CD14-positive monocyte (primary cell): ENCODE data around the gene GFI1B. TPM values are rescaled to one million over a fixed set of nuclear protein-coding genes. Genes with fewer than 3 reads are reported as not detected.

Experiments used
- DNase-seq, 3 donors: peaks; one replicate each; pipeline ENCODE4 v3.0.0-alpha.2; 2011 to 2022
- H2AFZ ChIP-seq: 2 replicates; pipeline ENCODE4 v1.6.0; 2012; ENCODE audit warnings: mild to moderate bottlenecking, low read depth, low read length, inconsistent platforms; ENCODE audit not compliant: insufficient read depth, poor library complexity, severe bottlenecking
- H3K27ac ChIP-seq, 2 donors: 1 replicate in 1 of 2; 2 replicates in 1 of 2; pipeline ENCODE4 v1.5.1; 2012 to 2013; ENCODE audit warnings: low read length in 2 of 2, control low read depth in 1 of 2, inconsistent platforms in 1 of 2, low read depth in 1 of 2, mild to moderate bottlenecking in 1 of 2
- H3K27me3 ChIP-seq, 2 donors: one replicate each; pipeline versions ENCODE4 v1.6.0 to v1.6.1; 2011 to 2013; ENCODE audit warnings: low read length in 2 of 2; ENCODE audit not compliant: control insufficient read depth in 2 of 2, insufficient read depth in 2 of 2
- H3K36me3 ChIP-seq, 2 donors: replicated peaks in 1 of 2; 1 replicate in 1 of 2; 2 replicates in 1 of 2; pipeline versions ENCODE4 v1.5.1 to v1.6.1; 2012 to 2013; ENCODE audit warnings: low read length in 2 of 2, control low read depth in 1 of 2, inconsistent platforms in 1 of 2, mild to moderate bottlenecking in 1 of 2; ENCODE audit not compliant: insufficient read depth in 2 of 2, control insufficient read depth in 1 of 2
- H3K4me1 ChIP-seq, 2 donors: 1 replicate in 1 of 2; 2 replicates in 1 of 2; pipeline versions ENCODE4 v1.5.1 to v1.6.1; 2012 to 2013; ENCODE audit warnings: low read length in 2 of 2, control low read depth in 1 of 2, inconsistent platforms in 1 of 2, mild to moderate bottlenecking in 1 of 2, moderate library complexity in 1 of 2; ENCODE audit not compliant: insufficient read depth in 2 of 2, control insufficient read depth in 1 of 2
- H3K4me2 ChIP-seq: replicated peaks from 2 replicates; pipeline ENCODE3; 2012; ENCODE audit warnings: low read length, moderate library complexity, mild to moderate bottlenecking; ENCODE audit not compliant: poor library complexity, severe bottlenecking; ENCODE audit errors: extremely low read depth
- H3K4me3 ChIP-seq, 3 experiments: fragments of 200-600 bp in 1 of 3; sonication (generic) in 1 of 3; replicated peaks in 1 of 3; 1 replicate in 2 of 3; 2 replicates in 1 of 3; pipeline ENCODE4 v1.5.1; 2011 to 2013; ENCODE audit warnings: low read length in 3 of 3, mild to moderate bottlenecking in 3 of 3, control low read depth in 2 of 3, low read depth in 2 of 3, inconsistent platforms in 1 of 3, moderate library complexity in 1 of 3
- H3K79me2 ChIP-seq: 2 replicates; pipeline ENCODE4 v1.6.0; 2012; ENCODE audit warnings: mild to moderate bottlenecking, control low read depth, inconsistent platforms, low read length, moderate library complexity; ENCODE audit not compliant: insufficient read depth
- H3K9ac ChIP-seq: 2 replicates; pipeline ENCODE4 v1.6.0; 2017; ENCODE audit warnings: low read length, mild to moderate bottlenecking; ENCODE audit not compliant: insufficient read depth, poor library complexity, severe bottlenecking
- H3K9me3 ChIP-seq, 2 donors: replicated peaks in 1 of 2; 1 replicate in 1 of 2; 2 replicates in 1 of 2; pipeline versions ENCODE4 v1.5.1 to v1.6.1; 2012 to 2013; ENCODE audit warnings: low read length in 2 of 2, control low read depth in 1 of 2; ENCODE audit not compliant: control insufficient read depth in 1 of 2, insufficient read depth in 1 of 2
- H4K20me1 ChIP-seq: 2 replicates; pipeline ENCODE4 v1.6.0; 2012; ENCODE audit warnings: mild to moderate bottlenecking, low read length, control low read depth, moderate library complexity; ENCODE audit not compliant: insufficient read depth
- H3K27ac Mint-ChIP-seq, 7 donors: one replicate each; pipeline ENCODE4 v1.8.0; 2020; ENCODE audit warnings: mild to moderate bottlenecking in 7 of 7, mixed read lengths in 7 of 7, moderate library complexity in 6 of 7, inconsistent platforms in 2 of 7
- H3K27me3 Mint-ChIP-seq, 3 donors: one replicate each; pipeline ENCODE4 v1.8.0; 2021 to 2022; ENCODE audit warnings: low read depth in 3 of 3, mild to moderate bottlenecking in 3 of 3, mixed read lengths in 3 of 3, moderate library complexity in 3 of 3, inconsistent platforms in 1 of 3
- H3K36me3 Mint-ChIP-seq, 2 donors: one replicate each; pipeline ENCODE4 v1.8.0; 2020; ENCODE audit warnings: mixed read lengths in 2 of 2, inconsistent platforms in 1 of 2, mild to moderate bottlenecking in 1 of 2
- H3K4me1 Mint-ChIP-seq: one replicate; pipeline ENCODE4 v1.8.0; 2020; ENCODE audit warnings: mild to moderate bottlenecking, mixed read lengths
- H3K4me3 Mint-ChIP-seq, 2 donors: one replicate each; pipeline ENCODE4 v1.8.0; 2020; ENCODE audit warnings: mild to moderate bottlenecking in 2 of 2, mixed read lengths in 2 of 2, moderate library complexity in 1 of 2
- H3K9me3 Mint-ChIP-seq, 7 donors: one replicate each; pipeline ENCODE4 v1.8.0; 2020 to 2022; ENCODE audit warnings: mixed read lengths in 7 of 7, mild to moderate bottlenecking in 6 of 7, moderate library complexity in 6 of 7, inconsistent platforms in 2 of 7
- CTCF ChIP-seq: fragments of 200-600 bp; IDR thresholded peaks from one replicate; pipeline ENCODE4 v1.8.0; 2022; ENCODE audit warnings: antibody characterized with exemption, mild to moderate bottlenecking
- WGBS: methylation state at CpG from one replicate; pipeline ENCODE4 v1.1.5; 2013; ENCODE audit warnings: missing lambda C conversion rate; ENCODE audit not compliant: insufficient coverage; 5-methylcytosine and 5-hydroxymethylcytosine counted together
- intact Hi-C, 2 donors: fragments of 100-400 bp; cut with micrococcal nuclease; formaldehyde crosslinking; loops; one replicate each; pipeline versions ENCODE4 v1.15.0 to v1.15.1; 2023
- polyA plus RNA-seq, 3 donors: library from polyadenylated mRNA; depleted of rRNA in 1 of 3; unstranded in 2 of 3; stranded (reverse) in 1 of 3; fragments of 300-500 nt in 2 of 3; fragments of >200 nt in 1 of 3; fragmentation: Illumina TruSeq in 2 of 3; gene quantifications; 1 replicate in 2 of 3; 2 replicates in 1 of 3; pipeline ENCODE4 v1.2.3, GENCODE V29; 2012 to 2021

The GFI1B gene
- polyA plus RNA-seq, 3 donors = 0.06 to 0.39 (median 0.21) TPM

- no peak overlapping the region for H3K4me2 ChIP-seq
- no peaks in the 10 kb centered on the region for H3K36me3 Mint-ChIP-seq
- H3K27me3 Mint-ChIP-seq = peaks cover 11 to 30% (median 15%) of the 10 kb centered on the region in 3 donors
- peaks cover 13% of the 10 kb centered on the region for H3K4me1 Mint-ChIP-seq
- H3K9me3 Mint-ChIP-seq = no peaks in the 10 kb centered on the region
- H3K4me1 ChIP-seq = peaks cover 15 to 24% of the 10 kb centered on the region in 2 donors
- WGBS = 76% methylated on average over 13 of the region's 18 CpGs
- no peak for TF ChIP-seq CTCF
- no peak for DNase-seq
- H3K4me3 Mint-ChIP-seq = no peak overlapping the region
- H2AFZ ChIP-seq = no peak overlapping the region
- no peak overlapping the region for H3K27ac ChIP-seq
- H3K27ac Mint-ChIP-seq = peak overlapping the region in 1 of 7 donors; percentile 56
- no peaks in the 10 kb centered on the region for H3K9me3 ChIP-seq
- H3K36me3 ChIP-seq = no peaks in the 10 kb centered on the region
- H3K9ac ChIP-seq = no peak overlapping the region
- H3K79me2 ChIP-seq = no peaks in the 10 kb centered on the region
- intact Hi-C loops = no loop called here
- no peaks in the 10 kb centered on the region for H4K20me1 ChIP-seq
- no peak overlapping the region for H3K4me3 ChIP-seq
- peaks cover 0 to 12% of the 10 kb centered on the region in 2 donors for H3K27me3 ChIP-seq
These were observed 20.5 kb downstream of the GFI1B start for GRCh38 chr9:132998831-132999635.

- 11% methylated on average over 13 of the region's 13 CpGs for WGBS
- H3K4me1 ChIP-seq = peaks cover 19 to 28% of the 10 kb centered on the region in 2 donors
- no peak overlapping the region for H3K4me2 ChIP-seq
- H3K36me3 ChIP-seq = no peaks in the 10 kb centered on the region
- intact Hi-C loops = no loop called here
- DNase-seq = no peak
- no peaks in the 10 kb centered on the region for H3K9me3 ChIP-seq
- peaks cover 0 to 9% of the 10 kb centered on the region in 2 donors for H3K27me3 ChIP-seq
- peaks cover 9 to 17% (median 13%) of the 10 kb centered on the region in 3 donors for H3K27me3 Mint-ChIP-seq
- H3K4me1 Mint-ChIP-seq = peaks cover 19% of the 10 kb centered on the region
- H3K79me2 ChIP-seq = no peaks in the 10 kb centered on the region
- no peak overlapping the region for H3K4me3 ChIP-seq
- H2AFZ ChIP-seq = no peak overlapping the region
- peak overlapping the region; percentile 4 for H3K9ac ChIP-seq
- H3K9me3 Mint-ChIP-seq = peaks cover 0 to 4% (median 0%) of the 10 kb centered on the region in 7 donors
- no peak for TF ChIP-seq CTCF
- H4K20me1 ChIP-seq = no peaks in the 10 kb centered on the region
- peak overlapping the region in 2 of 7 donors; percentile 41 to 54 for H3K27ac Mint-ChIP-seq
- H3K36me3 Mint-ChIP-seq = no peaks in the 10 kb centered on the region
- H3K4me3 Mint-ChIP-seq = peak overlapping the region in 1 of 2 donors; percentile 14
- H3K27ac ChIP-seq = no peak overlapping the region
These were observed 23.9 kb downstream of the GFI1B start for GRCh38 chr9:133002147-133003070.
